ENCODE data around the gene FGF2.
A peak's percentile ranks its signal among the peaks of the same experiment; 100 is the strongest.

FGF2 gene

DNA sequence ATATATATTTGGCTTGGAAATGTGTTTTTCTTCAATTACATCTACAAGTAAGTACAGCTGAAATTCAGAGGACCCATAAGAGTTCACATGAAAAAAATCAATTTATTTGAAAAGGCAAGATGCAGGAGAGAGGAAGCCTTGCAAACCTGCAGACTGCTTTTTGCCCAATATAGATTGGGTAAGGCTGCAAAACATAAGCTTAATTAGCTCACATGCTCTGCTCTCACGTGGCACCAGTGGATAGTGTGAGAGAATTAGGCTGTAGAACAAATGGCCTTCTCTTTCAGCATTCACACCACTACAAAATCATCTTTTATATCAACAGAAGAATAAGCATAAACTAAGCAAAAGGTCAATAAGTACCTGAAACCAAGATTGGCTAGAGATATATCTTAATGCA is 69.6 kb downstream of the FGF2 start:
- no peak for DNase-seq

DNA sequence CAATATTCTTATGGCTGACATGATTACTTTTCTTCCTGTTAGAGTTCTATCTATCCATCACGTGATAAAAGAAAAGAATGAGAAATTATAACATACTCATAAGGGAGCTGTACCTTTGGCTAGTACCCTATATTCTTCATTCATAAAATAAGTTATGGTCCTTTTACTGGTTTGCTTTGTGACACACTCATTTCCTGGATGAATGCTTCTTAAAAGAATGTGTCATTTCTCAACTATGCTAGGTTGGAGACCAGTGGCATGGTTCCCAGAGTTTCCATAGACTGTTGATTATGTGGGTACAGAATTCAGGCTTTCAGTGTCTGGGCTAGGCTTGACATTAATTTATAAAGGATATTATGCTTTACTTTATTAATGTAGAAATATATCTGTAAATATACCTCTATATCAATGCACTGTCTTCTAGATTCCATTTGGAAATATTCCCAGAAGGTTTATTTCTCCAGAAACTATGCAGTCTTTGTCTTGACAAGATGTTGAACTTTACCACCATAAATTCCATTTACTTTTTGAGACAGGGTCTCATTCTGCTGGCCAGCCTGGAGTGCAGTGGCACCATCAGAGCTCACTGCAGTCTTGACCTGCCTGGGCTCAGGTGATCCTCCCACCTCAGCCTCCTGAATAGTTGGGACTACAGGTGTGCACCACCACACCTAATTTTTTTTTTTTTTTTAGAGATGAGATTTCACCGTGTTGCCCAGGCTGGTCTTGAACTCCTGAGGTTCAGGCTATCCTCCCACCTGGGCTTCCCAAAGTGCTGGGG is 71.9 kb downstream of the FGF2 start:
- no peak for DNase-seq

DNA sequence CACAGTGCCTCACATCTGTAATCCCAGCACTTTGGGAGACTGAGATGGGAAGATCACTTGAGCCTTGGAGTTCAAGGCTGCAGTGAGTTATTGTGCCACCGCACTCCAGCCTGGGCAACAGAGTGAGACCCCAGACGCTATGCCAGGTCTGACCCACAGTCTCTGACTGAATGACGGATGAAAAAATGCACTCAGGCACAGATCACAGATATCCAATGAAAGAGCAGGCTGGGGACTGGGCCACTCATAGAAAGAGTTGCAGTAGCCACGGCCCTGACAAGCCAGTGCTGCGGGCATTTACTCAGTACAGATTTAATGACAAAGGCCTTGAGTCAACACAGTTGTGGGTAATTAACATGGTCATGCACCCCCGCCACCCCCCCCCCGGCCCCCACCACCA is 73.1 kb downstream of the FGF2 start:
- DNase-seq = no peak

DNA sequence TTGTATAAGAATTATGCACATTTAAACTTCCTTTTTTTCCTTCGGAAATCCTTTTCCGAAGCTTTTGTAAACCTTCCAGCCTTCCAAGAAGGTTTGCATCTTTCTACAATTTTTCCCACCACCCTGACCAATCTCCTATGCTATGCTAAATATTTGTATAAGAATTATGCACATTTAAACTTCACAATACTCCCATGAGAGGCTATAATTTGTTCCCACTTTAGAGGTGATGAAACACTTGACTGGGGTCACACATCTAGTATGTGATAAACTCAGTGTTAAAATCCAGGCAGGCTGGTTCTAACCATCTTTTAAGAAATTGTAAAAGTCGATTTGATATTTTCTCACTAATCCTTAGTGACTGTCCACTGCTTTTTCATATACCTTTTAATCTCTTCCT is 73.7 kb downstream of the FGF2 start:
- no peak for DNase-seq

GRCh38 chr4:122901247-122902010 is 74.8 kb downstream of the FGF2 start:
- no peak for DNase-seq

- no peak for DNase-seq
These were observed 77.2 kb downstream of the FGF2 start for GRCh38 chr4:122903766-122904288.

- no peak for DNase-seq
These were observed 80.3 kb downstream of the FGF2 start for GRCh38 chr4:122906859-122907305.

DNA sequence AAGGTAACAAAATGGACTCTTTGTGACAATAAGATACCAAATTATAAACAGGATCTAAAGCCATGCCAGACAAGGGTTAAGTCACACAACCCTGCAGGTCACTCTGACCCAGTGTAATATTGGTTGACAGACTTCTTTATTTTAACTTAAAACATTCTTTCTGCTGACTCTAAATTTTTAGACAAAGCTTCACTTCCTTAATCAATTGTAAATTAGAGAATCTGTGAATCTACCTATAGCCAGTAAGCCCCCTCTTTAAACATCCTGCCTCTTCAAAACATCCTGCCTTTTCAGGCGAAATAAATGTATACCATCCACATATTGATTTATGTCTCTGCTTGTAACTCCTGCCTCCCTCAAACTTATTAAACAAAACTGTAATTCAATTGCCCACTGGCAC is 81.6 kb downstream of the FGF2 start:
- no peak for DNase-seq

DNA sequence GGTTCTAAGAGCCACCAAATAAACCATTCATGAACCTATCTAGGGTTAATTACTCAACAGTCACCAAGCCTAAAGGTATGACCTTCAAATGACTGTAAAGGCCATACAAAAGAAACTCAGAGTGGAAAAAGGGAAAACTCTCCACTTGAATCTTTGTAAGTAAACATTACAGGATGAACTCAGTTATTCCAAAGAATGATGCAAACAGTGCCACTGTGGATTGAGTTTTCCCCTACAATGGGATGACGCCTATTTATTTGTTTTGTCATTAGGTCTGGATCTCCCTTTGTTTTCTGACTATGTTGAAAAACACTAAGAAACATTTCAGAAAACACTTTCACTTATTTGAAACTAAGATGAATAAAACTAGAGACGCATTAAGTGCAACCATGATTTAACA is 83.1 kb downstream of the FGF2 start:
- DNase-seq = no peak

- DNase-seq = no peak
These were observed 85.0 kb downstream of the FGF2 start for GRCh38 chr4:122911588-122911987.

- no peak for DNase-seq
These were observed 86.4 kb downstream of the FGF2 start for GRCh38 chr4:122912810-122913575.

DNA sequence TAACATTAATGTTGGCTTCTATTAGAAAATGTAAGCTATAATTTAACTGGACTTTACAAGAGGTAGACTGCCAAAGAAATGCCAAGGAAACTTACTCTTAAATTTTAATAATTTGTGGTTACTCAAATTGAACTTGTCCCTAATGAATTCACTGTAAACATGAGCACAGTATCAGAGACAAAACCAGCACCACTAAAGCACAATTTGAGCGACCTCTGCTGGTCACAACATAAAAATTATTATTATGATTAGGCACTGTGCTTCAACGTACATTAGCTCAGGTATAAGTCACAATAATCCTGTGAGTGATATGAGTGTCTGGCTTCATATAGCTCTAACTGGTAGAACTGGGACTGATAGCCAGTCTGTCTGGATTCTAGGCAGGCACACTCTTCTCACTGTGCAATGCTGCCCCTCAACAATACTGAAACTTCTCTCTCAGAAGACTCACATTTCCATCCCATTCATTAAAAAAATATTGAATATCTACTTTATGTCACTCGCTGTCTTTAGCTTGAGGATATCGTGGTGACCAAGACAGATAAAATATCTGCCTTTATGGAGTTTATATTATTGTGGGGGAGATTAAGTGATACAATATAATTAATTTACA is 87.8 kb downstream of the FGF2 start:
- DNase-seq = no peak

DNA sequence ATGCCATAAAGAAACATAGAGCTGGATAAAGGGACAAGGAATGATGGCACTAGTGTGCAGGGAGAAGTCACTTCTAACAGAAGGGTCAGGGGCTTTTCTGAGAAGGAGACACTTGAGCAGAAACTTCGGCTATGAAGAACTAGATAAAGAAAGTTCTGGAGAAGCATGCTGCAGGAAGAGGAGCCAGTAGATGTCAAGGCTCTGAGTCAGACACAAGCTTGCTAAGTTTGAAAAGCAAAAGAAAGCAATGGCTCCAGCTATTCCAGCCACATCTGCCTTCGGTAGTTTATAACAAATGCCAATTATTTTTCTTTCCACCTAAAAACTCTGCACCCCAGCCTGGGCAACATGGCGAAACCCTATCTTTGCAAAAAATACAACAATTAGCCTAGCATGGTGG is 88.3 kb downstream of the FGF2 start:
- DNase-seq = no peak

GRCh38 chr4:122917731-122918130 is 91.1 kb downstream of the FGF2 start:
- no peak for DNase-seq

DNA sequence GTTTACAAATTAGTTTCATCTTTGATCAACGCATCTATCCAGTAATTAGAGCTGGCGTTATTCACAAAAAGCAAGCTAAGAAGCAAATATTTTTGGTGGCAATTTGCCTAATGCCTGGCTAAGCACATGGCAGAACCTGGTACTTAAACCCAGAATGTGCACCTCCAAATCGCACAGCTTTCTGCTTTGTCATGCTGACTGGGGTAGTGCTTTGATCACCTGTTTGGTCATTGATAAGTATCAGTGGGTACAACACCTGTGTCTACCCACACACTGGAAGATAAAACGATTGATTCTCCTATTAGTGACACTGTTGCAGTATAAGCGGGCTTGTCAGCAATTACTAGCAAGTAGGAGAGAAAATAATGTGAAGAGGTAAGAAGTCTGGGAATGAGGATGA is 93.8 kb downstream of the FGF2 start:
- DNase-seq = no peak

- no peak for DNase-seq
These were observed 94.7 kb downstream of the FGF2 start for GRCh38 chr4:122921300-122921699.

GRCh38 chr4:122921971-122922876 is 95.6 kb downstream of the FGF2 start, which contains the start of gene NUDT6:
Gene NUDT6 (minus strand): TSS chr4:122922597. CDS start chr4:122922572, 25 bp downstream.
- DNase-seq = peak; percentile 63

DNA sequence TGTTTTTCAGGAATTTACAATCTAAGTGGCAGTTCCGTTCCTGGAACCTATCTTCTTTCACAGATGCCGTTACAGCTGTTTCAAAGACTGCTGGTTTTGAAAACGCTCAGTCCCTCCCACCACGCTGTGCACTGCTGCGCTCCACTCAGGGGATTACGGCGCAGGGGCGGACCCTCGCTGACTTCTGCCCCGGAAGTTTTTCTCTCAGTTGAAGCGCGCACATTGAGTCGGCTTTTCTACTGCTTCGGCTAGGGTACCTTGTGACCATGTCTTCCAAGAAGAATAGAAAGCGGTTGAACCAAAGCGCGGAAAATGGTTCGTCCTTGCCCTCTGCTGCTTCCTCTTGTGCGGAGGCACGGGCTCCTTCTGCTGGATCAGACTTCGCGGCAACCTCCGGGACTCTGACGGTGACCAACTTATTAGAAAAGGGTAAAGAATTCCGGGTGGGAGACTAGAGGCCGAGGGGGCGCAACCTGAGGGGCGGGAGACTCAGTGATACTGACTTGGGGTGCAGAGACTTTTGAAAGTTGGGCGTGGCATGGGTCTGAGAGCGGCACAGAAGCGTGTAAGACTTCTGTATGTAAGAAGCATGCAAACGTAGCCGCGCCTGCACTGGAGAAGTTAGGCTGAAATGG is 96.4 kb downstream of the FGF2 start:
- peak; percentile 67 for DNase-seq

DNA sequence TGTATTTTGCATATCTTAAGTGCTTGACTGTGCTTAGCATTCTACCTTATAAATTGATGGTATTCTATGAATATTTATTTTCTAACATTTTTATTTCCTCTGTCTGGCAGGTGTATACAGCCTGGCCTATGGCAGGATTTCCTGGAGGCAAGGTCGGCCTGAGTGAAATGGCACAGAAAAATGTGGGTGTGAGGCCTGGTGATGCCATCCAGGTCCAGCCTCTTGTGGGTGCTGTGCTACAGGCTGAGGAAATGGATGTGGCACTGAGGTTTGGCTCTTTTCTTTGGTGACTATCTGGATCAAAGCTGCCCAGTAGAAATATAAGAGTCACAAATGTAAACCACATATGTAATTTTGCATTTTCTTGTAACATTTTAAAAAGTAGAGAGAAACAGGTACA is 102.3 kb downstream of the FGF2 start:
- no peak for DNase-seq

DNA sequence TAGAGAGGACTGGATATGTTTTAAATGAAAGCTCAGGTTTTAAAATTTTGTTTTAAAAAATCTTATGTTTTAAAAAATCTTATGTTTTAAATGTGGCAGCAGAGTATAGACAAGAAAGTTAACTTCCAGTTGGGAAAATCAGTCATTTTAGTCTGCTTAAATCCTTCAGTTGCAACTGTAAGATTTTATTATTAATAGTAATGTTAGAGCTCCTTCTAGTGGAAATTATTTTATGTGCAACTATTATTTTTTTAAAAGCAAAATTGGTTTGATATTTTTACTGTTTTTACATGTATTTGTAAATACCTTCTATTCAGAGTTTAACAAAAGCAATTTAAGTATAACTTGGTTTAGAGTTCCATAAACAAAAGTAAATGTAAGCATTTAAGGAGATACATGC is 104.2 kb downstream of the FGF2 start:
- no peak for DNase-seq

DNA sequence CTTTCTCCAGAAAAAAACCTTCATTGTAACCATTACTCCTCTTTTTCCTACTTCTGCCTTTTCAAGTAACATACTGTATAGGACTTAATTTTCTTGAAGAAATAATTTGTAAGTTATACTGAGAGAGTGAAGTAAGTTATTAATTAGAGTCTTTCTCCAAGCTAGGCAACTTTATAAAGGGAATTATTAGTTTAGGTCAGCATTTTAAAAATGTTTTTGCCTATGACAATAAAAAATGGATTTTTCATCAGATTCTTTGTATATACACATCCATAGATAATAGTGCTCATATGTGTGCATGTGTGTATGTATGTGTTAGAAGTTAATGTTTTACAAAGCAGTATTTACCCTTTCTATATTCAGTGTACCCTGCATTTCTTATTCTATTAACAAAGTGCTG is 106.1 kb downstream of the FGF2 start:
- DNase-seq = no peak

Data from NCI-H1092 (cell line).